Measurements from ENCODE around the gene PDZRN3. TPM values are rescaled to one million over a fixed set of nuclear protein-coding genes. Genes with fewer than 3 reads are reported as not detected.

PDZRN3 gene
- total and polyA plus RNA-seq, 2 donors (not counting 3 experiments of a cell fraction or from before 2014, with no cell fraction given), result not detected

GRCh38 chr3:73490453-73491286, 134.1 kb downstream of the PDZRN3 start:
- BruUV-seq (replicated peaks), result no TSS peak
- no peak for FAIRE-seq
- CTCF ChIA-PET, result no interaction called here
- Histone ChIP-seq H3K9me1 (replicated peaks; ENCODE audit: control insufficient read depth, extremely low read depth, insufficient read depth, low read length) (no peaks in the 10 kb centered on the region), H3K4me2 (ENCODE audit: insufficient read depth, low read length) (no peak overlapping the region), H4K20me1 (replicated peaks; ENCODE audit: control insufficient read depth, extremely low read depth, insufficient read depth, low read length) (no peaks in the 10 kb centered on the region), H3K9me3 (replicated peaks; ENCODE audit: control insufficient read depth, insufficient read depth, low read length) (no peaks in the 10 kb centered on the region), H3K36me3 (ENCODE audit: control insufficient read depth in 2 of 2, extremely low read depth in 1 of 2, insufficient read depth in 2 of 2, low read length in 2 of 2) (no peaks in the 10 kb centered on the region), H3K4me3 (replicated peaks in 1 of 3; ENCODE audit: insufficient read depth in 1 of 3, low read depth in 1 of 3, low read length in 3 of 3) (no peak overlapping the region), H3K9ac (replicated peaks; ENCODE audit: extremely low read depth, insufficient read depth, low read length) (no peak overlapping the region), H3K27ac (ENCODE audit: insufficient read depth, low read depth, low read length) (no peak overlapping the region), H3K79me2 (ENCODE audit: control insufficient read depth, insufficient read depth, low read length) (no peaks in the 10 kb centered on the region), H3K4me1 (ENCODE audit: control insufficient read depth, extremely low read depth, insufficient read depth, low read length) (no peaks in the 10 kb centered on the region), H3K27me3 (ENCODE audit: control insufficient read depth in 2 of 2, insufficient read depth in 2 of 2, low read length in 2 of 2) (no peaks in the 10 kb centered on the region), H2AFZ (ENCODE audit: low read depth, low read length) (no peak overlapping the region)
- TF ChIP-seq EZH2 (IDR thresholded peaks at IDR 0.05; ENCODE audit: borderline replicate concordance, low read depth, low read length, severe bottlenecking), result no peak
- no peak for TF ChIP-seq POLR2AphosphoS5 (IDR thresholded peaks at IDR 0.05; ENCODE audit: insufficient read depth, low read depth, low read length)
- TF ChIP-seq GATA2 (IDR thresholded peaks at IDR 0.05; ENCODE audit: insufficient read depth, insufficient read length, low read depth, low read length), result no peak
- no peak for TF ChIP-seq POLR2A (IDR thresholded peaks at IDR 0.05; ENCODE audit: low read depth, low read length)
- TF ChIP-seq, protein P1, sequence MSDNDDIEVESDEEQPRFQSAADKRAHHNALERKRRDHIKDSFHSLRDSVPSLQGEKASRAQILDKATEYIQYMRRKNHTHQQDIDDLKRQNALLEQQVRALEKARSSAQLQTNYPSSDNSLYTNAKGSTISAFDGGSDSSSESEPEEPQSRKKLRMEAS (IDR thresholded peaks at IDR 0.05; ENCODE audit: insufficient read depth, insufficient read length), result no peak
- no peak for TF ChIP-seq FOS (IDR thresholded peaks at IDR 0.05; ENCODE audit: borderline replicate concordance, insufficient read depth, low read length)
- TF ChIP-seq, protein P2, sequence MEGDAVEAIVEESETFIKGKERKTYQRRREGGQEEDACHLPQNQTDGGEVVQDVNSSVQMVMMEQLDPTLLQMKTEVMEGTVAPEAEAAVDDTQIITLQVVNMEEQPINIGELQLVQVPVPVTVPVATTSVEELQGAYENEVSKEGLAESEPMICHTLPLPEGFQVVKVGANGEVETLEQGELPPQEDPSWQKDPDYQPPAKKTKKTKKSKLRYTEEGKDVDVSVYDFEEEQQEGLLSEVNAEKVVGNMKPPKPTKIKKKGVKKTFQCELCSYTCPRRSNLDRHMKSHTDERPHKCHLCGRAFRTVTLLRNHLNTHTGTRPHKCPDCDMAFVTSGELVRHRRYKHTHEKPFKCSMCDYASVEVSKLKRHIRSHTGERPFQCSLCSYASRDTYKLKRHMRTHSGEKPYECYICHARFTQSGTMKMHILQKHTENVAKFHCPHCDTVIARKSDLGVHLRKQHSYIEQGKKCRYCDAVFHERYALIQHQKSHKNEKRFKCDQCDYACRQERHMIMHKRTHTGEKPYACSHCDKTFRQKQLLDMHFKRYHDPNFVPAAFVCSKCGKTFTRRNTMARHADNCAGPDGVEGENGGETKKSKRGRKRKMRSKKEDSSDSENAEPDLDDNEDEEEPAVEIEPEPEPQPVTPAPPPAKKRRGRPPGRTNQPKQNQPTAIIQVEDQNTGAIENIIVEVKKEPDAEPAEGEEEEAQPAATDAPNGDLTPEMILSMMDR (IDR thresholded peaks at IDR 0.05; ENCODE audit: extremely low read depth in 1 of 2, insufficient read depth in 1 of 2, low read depth in 1 of 2, low read length in 2 of 2), result no peak
- TF ChIP-seq MYC (IDR thresholded peaks at IDR 0.05; ENCODE audit: low read depth, low read length), result no peak
- TF ChIP-seq JUN (IDR thresholded peaks at IDR 0.05; ENCODE audit: borderline replicate concordance, insufficient read depth, insufficient read length, low read depth), result no peak
- DNase-seq (ENCODE audit: low read depth, low spot score), result no peak
- intact Hi-C loops (cut with micrococcal nuclease) (no loop called here), dilution Hi-C loops (cut with MboI; ENCODE audit: extremely low pct_ligation_motif_present, low sequenced_read_pairs) (no loop called here)
- POLR2A ChIA-PET, result no interaction called here
